Measurements from ENCODE around the gene TCAIM.

TCAIM gene

DNA sequence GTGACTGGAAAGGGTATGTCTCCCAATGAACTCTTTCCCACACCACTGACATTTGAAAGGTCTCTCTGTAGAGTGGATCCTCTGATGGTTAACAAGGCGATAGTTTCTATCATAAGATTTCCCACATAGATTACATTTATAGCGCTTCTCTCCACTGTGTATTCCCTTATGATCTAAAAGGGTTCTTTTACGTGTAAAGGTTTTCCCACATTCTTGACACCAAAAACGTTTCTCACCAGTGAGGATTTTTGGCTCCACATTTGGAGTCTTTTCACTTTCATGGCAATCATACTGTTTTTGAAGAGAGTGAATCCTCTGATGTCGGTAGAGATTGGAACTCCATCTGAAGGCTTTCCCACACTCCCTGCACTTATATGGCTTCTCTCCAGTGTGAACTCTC lies 108.4 kb downstream of the TCAIM start:
- DNase-seq: no peak

DNA sequence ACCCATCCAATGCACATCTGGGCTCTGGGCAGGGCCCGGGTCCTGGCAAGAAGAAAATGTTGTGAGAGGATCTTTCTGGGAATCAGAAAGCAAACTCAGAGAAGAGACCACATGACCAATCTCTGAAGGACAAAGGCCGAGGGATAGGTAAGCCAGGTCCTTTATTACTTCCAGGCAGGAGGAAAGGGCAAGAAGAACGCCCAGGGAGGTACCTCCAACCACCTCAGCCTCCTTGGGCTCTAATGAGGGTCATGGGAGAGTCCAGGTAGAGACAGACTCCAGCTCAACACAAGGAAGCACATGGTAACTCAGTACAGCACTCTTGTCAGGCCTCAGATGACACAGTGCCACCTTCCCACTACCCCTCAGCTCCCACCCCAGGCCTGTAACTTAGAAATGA lies 112.9 kb downstream of the TCAIM start:
- DNase-seq: no peak

DNA sequence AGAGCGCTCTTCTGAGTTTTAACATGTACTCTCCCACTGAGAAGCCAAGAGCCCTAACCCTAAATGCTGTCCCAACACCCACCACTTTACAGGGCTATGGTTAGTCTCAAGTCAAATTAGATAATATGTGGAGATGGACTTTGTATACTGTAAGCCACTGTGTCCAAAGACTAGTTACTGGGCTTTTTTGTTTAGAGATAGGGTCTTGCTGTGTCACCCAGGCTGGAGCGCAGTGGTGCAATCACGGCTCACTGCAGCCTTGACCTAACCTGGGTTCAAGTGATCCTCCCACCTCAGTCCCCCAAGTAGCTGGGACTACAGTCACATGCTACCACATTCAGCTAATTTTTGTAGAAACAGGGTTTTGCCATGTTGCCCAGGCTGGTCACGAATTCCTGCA lies 115.7 kb downstream of the TCAIM start:
- DNase-seq: no peak

DNA sequence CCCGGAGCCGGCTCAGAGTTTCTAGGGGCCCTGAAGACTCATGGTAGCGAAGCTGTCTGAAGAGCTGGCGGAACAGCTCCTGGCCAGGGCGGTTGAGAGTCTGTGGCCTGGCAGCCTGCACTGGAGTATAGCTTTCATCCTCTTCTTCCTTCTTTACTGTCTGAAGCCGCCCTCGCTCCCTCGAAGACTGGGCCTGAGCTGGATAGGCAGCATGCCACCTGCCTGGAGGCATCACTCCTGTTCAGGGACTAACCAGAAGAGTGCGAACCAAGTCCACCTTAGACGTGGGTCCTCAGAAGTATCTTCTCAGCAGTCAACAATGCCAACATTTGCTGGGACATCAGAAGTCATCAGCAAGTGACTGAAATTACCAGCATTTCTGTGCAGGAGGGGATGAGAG lies 116.8 kb downstream of the TCAIM start:
- DNase-seq: no peak

Data from NCI-H345 (cell line).